HG02981 (cell line): ENCODE data around the gene MYH15.
A peak's percentile ranks its signal among the peaks of the same experiment; 100 is the strongest.

Source experiments
- ATAC-seq: cut with Tn5 transposase; IDR thresholded peaks from one replicate; pipeline ENCODE4 v1.9.1; 2021; ENCODE audit warnings: mild to moderate bottlenecking, moderate library complexity; ENCODE audit not compliant: unreplicated experiment

The MYH15 gene

DNA sequence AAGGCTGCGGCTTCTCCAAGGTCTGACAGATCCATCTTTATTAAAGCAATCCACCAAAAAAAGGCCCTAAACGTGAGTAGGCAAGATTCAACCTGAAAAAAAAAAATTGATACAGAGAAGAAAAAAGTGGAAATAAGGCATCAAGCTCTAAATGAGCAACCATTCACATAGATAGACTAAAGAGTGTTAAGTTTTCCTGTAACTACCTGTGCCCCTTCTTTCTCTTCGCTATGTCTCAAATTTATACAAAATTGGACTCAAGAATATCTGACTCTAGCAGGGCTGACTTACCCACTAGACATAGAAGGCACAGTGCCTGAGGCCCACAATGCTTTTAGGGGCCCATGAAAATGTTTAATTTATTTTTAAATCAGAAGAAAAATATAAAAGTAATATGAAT, at the start of gene MYH15:
Gene MYH15, minus strand, starts transcription at position 101 of the 400 bp plus-strand sequence. Its CDS starts 66 bp downstream, at position 35.
- no peak for ATAC-seq

- no peak for ATAC-seq
Measured at GRCh38 chr3:108555966-108556581, 45.7 kb upstream of the MYH15 start.

GRCh38 chr3:108554913-108555571, 44.6 kb upstream of the MYH15 start:
- ATAC-seq, result no peak

DNA sequence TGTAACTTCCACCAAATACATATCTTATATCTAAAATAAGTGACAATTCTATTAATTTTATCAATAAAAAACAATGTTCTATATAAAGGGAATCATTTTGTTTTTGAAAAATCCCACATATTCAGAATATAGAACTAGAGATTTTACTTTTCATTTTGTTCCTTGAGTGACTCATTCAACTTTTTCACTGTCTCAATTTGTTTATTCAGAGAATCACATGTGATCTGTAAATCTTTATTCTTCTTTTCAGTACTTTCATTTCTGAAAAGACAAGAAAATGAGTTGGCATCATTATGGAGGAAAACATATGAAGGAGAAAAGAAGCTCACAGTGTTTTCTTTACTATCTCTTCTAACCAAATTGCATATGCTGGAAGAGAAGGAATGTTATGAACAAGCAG, 43.8 kb upstream of the MYH15 start:
- ATAC-seq, result no peak

GRCh38 chr3:108552267-108553159, 42.1 kb upstream of the MYH15 start:
- ATAC-seq, result peak; percentile 50

DNA sequence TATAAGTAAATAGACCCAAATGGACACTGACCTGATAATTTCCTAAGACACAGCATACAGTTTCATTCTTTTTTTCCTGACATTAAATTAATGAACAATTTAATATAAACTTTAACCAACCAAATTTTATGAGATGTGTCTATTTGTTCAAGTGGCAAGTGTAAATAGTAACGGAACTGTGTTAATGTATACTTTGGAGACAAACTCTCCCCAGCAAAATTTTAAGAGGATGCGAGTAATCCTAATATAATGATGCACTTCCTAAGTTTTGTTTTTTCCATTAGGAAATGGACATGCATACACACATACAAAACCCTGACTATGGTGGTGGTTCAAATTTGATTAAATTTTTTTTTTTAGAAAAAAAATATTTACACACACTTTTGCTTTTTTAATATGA, 38.5 kb upstream of the MYH15 start:
- ATAC-seq, result no peak

GRCh38 chr3:108548304-108548703, 37.9 kb upstream of the MYH15 start:
- ATAC-seq, result no peak

DNA sequence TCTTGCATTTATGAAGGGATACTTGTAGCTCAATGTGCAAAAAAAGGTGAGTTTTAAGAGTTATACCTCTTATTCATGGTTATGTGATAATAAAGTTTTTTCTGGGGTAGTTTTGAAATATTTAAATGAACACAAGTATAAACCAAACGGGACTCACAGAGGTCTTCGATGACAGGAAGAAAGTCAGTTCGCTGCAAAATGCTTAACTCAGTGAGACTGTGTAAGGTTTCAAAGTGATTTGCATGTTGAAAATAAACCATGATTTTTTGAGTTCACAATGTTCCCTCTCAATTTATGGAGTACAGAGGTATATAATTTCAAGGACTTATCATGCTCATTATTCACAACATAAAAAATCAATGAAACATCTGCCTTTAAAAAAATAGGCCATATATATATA, 36.3 kb upstream of the MYH15 start:
- ATAC-seq, result no peak

GRCh38 chr3:108546247-108546646, 35.9 kb upstream of the MYH15 start:
- ATAC-seq, result no peak

GRCh38 chr3:108538083-108538482, 27.7 kb upstream of the MYH15 start:
- ATAC-seq, result no peak

- peak; percentile 77 for ATAC-seq
Measured at GRCh38 chr3:108528459-108529252, 18.3 kb upstream of the MYH15 start.

DNA sequence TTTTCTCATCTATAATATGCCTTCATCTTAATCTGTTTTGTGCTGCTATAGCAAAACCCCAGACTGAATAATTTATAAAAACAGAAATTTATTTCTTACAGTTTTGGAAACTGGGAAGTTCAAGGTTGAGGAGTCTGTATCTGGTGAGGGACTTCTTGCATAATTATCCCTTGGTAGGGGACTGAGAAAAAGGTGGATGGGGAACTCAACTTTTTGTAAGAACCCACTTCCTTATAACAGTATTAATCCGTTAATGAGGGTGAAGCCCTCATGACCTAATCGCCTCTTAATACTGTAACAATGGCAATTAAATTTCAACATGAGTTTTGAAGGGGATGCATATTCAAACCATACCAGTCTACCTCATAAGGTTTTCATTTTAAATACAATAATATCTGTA, 17.4 kb upstream of the MYH15 start:
- no peak for ATAC-seq

GRCh38 chr3:108527109-108527508, 16.7 kb upstream of the MYH15 start:
- no peak for ATAC-seq

GRCh38 chr3:108525971-108526370, 15.6 kb upstream of the MYH15 start:
- no peak for ATAC-seq

- ATAC-seq, result no peak
Measured at GRCh38 chr3:108525256-108525655, 14.9 kb upstream of the MYH15 start.

- ATAC-seq, result no peak
Measured at GRCh38 chr3:108524537-108524936, 14.1 kb upstream of the MYH15 start.

GRCh38 chr3:108518895-108519294, 8.5 kb upstream of the MYH15 start:
- ATAC-seq, result no peak

GRCh38 chr3:108516881-108517280, 6.5 kb upstream of the MYH15 start:
- no peak for ATAC-seq

DNA sequence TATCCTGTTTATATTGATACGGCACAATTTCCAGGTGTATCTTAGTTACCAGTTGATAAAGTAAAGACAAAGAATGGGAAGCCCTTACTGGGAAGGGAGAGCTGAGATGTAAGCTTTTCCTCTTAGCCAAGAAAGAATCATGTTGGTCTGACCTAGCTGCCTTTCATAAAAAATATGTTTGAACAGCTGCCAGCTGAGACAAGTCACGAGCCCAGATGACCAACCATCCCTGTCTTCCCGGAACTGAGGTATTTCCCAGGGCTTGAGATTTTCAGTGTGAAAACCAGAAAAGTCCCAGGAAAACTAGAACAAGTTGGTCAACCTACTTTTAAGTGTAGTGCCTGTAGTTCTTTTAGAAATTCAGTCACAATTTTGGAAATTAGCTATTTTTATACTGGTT, 3.6 kb upstream of the MYH15 start:
- ATAC-seq, result no peak

GRCh38 chr3:108512671-108513070, 2.3 kb upstream of the MYH15 start:
- ATAC-seq, result no peak

- no peak for ATAC-seq
Measured at GRCh38 chr3:108511490-108511889, 1.1 kb upstream of the MYH15 start.
